Measurements from ENCODE around the gene TRPC3.

TRPC3 gene

GRCh38 chr4:121951521-121952110 is at the start of gene TRPC3:
Gene TRPC3, minus strand, starts transcription at chr4:121952060. Its CDS starts 380 bp downstream, at chr4:121951680.
- Histone ChIP-seq H3K36me3 (ENCODE audit: control insufficient read depth in 2 of 2, insufficient read depth in 1 of 2, low read length in 2 of 2) (no peaks in the 10 kb centered on the region), H3K9me3 (ENCODE audit: control insufficient read depth, insufficient read depth, low read depth, low read length) (no peaks in the 10 kb centered on the region), H3K4me3 (ENCODE audit: low read depth, low read length) (peak within 1 kb of the TSS; percentile 64), H3K4me1 (ENCODE audit: control insufficient read depth, insufficient read depth, low read length) (no peaks in the 10 kb centered on the region), H3K27ac (ENCODE audit: extremely low read depth, low read depth, low read length) (peak within 1 kb of the TSS; percentile 72; the same call in 1 of the 2 replicates)
- CTCF ChIA-PET, result interaction anchor here (0.7 to 2.1 kb wide), 4 partner anchors 9 to 290 kb away, joined by 3 to 7 read pairs (median 4); no protein-coding TSS in a partner anchor
- POLR2A ChIA-PET, result no interaction called here
- TF ChIP-seq ZNF843 (tag by site-specific recombination; IDR thresholded peaks at IDR 0.05), result no peak
- TF ChIP-seq ZNF23 (tag by site-specific recombination; IDR thresholded peaks at IDR 0.05; ENCODE audit: borderline replicate concordance), result no peak
- TF ChIP-seq ZIC2 (tag by site-specific recombination; IDR thresholded peaks at IDR 0.05), result peak; percentile 68
- no peak for TF ChIP-seq ZNF133 (tag by site-specific recombination; IDR thresholded peaks at IDR 0.05)
- peak; percentile 12; the same call in 1 of the 2 replicates for TF ChIP-seq KLF8 (tag by site-specific recombination; IDR thresholded peaks at IDR 0.05)
- peak; percentile 47; the same call in 1 of the 2 replicates for TF ChIP-seq ZNF10 (tag by site-specific recombination; IDR thresholded peaks at IDR 0.05)
- TF ChIP-seq ZNF223 (tag by site-specific recombination; IDR thresholded peaks at IDR 0.05), result peak; percentile 80; the same call in 1 of the 2 replicates
- no peak for TF ChIP-seq ZNF202 (tag by site-specific recombination; IDR thresholded peaks at IDR 0.05; ENCODE audit: borderline replicate concordance)
- TF ChIP-seq ZNF76 (tag by site-specific recombination; IDR thresholded peaks at IDR 0.05; ENCODE audit: borderline replicate concordance, low read depth), result 0 out of 2 replicates have a peak, but pooled peaks have one; percentile 21
- no peak for TF ChIP-seq ZNF266 (tag by site-specific recombination; IDR thresholded peaks at IDR 0.05; ENCODE audit: low read depth)
- no peak for TF ChIP-seq ZNF146 (tag by site-specific recombination; IDR thresholded peaks at IDR 0.05)
- TF ChIP-seq ZFHX2 (tag by site-specific recombination; conservative IDR thresholded peaks at IDR 0.05), result peak; percentile 79
- no peak for TF ChIP-seq ZNF19 (tag by site-specific recombination; IDR thresholded peaks at IDR 0.05; ENCODE audit: low read depth)
- peak; percentile 82 for TF ChIP-seq GLIS2 (tag by site-specific recombination; IDR thresholded peaks at IDR 0.05)
- TF ChIP-seq PATZ1 (tag by site-specific recombination; IDR thresholded peaks at IDR 0.05), result no peak
- no peak for TF ChIP-seq ZNF629 (tag by site-specific recombination; IDR thresholded peaks at IDR 0.05)
- no peak for TF ChIP-seq ATF2 (tag by site-specific recombination; IDR thresholded peaks at IDR 0.05; ENCODE audit: low read depth)
- TF ChIP-seq SETDB1 (IDR thresholded peaks at IDR 0.05; ENCODE audit: insufficient read length, low read length), result no peak
- TF ChIP-seq ZNF560 (tag by site-specific recombination; IDR thresholded peaks at IDR 0.05; ENCODE audit: borderline replicate concordance), result no peak
- TF ChIP-seq ZNF350 (tag by site-specific recombination; IDR thresholded peaks at IDR 0.05), result no peak
- no peak for TF ChIP-seq ZNF423 (tag by site-specific recombination; IDR thresholded peaks at IDR 0.05)
- no peak for TF ChIP-seq ZFP37 (tag by site-specific recombination; IDR thresholded peaks at IDR 0.05)
- no peak for TF ChIP-seq ZNF16 (tag by site-specific recombination; IDR thresholded peaks at IDR 0.05; ENCODE audit: low read depth)
- no peak for TF ChIP-seq ZNF660 (tag by site-specific recombination; IDR thresholded peaks at IDR 0.05)
- no peak for TF ChIP-seq ZNF626 (tag by site-specific recombination; IDR thresholded peaks at IDR 0.05)
- TF ChIP-seq ZSCAN30 (tag by site-specific recombination; IDR thresholded peaks at IDR 0.05), result peak; percentile 37; the same call in 1 of the 2 replicates
- TF ChIP-seq SCRT1 (tag by site-specific recombination; IDR thresholded peaks at IDR 0.05; ENCODE audit: borderline replicate concordance), result no peak
- TF ChIP-seq, protein P1, sequence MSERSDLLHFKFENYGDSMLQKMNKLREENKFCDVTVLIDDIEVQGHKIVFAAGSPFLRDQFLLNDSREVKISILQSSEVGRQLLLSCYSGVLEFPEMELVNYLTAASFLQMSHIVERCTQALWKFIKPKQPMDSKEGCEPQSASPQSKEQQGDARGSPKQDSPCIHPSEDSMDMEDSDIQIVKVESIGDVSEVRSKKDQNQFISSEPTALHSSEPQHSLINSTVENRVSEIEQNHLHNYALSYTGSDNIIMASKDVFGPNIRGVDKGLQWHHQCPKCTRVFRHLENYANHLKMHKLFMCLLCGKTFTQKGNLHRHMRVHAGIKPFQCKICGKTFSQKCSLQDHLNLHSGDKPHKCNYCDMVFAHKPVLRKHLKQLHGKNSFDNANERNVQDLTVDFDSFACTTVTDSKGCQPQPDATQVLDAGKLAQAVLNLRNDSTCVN (tag by site-specific recombination; optimal IDR thresholded peaks at IDR 0.05), result peak; percentile 77
- TF ChIP-seq EGR2 (tag by site-specific recombination; IDR thresholded peaks at IDR 0.05; ENCODE audit: low read depth), result peak; percentile 61; the same call in 1 of the 2 replicates
- TF ChIP-seq ZSCAN5A (tag by site-specific recombination; IDR thresholded peaks at IDR 0.05), result no peak
- no peak for TF ChIP-seq ZNF488 (tag by site-specific recombination; IDR thresholded peaks at IDR 0.05)
- no peak for TF ChIP-seq GLI4 (tag by site-specific recombination; IDR thresholded peaks at IDR 0.05)
- TF ChIP-seq ZBTB20 (tag by site-specific recombination; IDR thresholded peaks at IDR 0.05), result peak; percentile 93
